Stimulated activated CD4-positive, alpha-beta T cell treated with anti-CD3 and anti-CD28 coated beads, Interleukin-1b, Interleukin-23, amount 100 ng/mL, for 48 hours (primary cell): ENCODE data around the gene TNP2.
"Not testable (repeated sequence)": the region's sequence is repeated elsewhere in the genome, so short reads cannot be mapped to it uniquely, and the experiment has no call there.

ENCODE experiments used
- DNase-seq: peaks from one replicate; pipeline ENCODE4 v3.0.0-alpha.2; 2020

Gene TNP2

GRCh38 chr16:11299865-11300559 is 30.9 kb upstream of the TNP2 start:
- DNase-seq = no peak

- DNase-seq = not testable (repeated sequence)
Measured at GRCh38 chr16:11298950-11299547, 29.9 kb upstream of the TNP2 start.

GRCh38 chr16:11298143-11298900 is 29.2 kb upstream of the TNP2 start:
- DNase-seq = no peak

- peak; percentile 70 for DNase-seq
Measured at GRCh38 chr16:11297492-11298142, 28.5 kb upstream of the TNP2 start.

GRCh38 chr16:11296706-11297491 is 27.8 kb upstream of the TNP2 start:
- no peak for DNase-seq

GRCh38 chr16:11296351-11296705 is 27.2 kb upstream of the TNP2 start:
- no peak for DNase-seq

- no peak for DNase-seq
Measured at GRCh38 chr16:11295672-11296071, 26.5 kb upstream of the TNP2 start.

- no peak for DNase-seq
Measured at GRCh38 chr16:11292076-11292748, 23.1 kb upstream of the TNP2 start.

GRCh38 chr16:11291091-11291703 is 22.1 kb upstream of the TNP2 start:
- DNase-seq = no peak

GRCh38 chr16:11290102-11290893 is 21.2 kb upstream of the TNP2 start:
- no peak for DNase-seq

GRCh38 chr16:11289696-11290095 is 20.6 kb upstream of the TNP2 start:
- DNase-seq = not testable (repeated sequence)

GRCh38 chr16:11289202-11289601 is 20.1 kb upstream of the TNP2 start:
- DNase-seq = no peak

GRCh38 chr16:11285842-11286241 is 16.7 kb upstream of the TNP2 start:
- DNase-seq = no peak

- no peak for DNase-seq
Measured at GRCh38 chr16:11283820-11284248, 14.7 kb upstream of the TNP2 start.

- no peak for DNase-seq
Measured at GRCh38 chr16:11280616-11281522, 11.7 kb upstream of the TNP2 start, which contains the start of gene PRM1. PRM1 (minus strand) TSS chr16:11281330; CDS start chr16:11281238, 92 bp downstream.

GRCh38 chr16:11278681-11279628 is 9.8 kb upstream of the TNP2 start:
- no peak for DNase-seq

- no peak for DNase-seq
Measured at GRCh38 chr16:11277607-11278337, 8.6 kb upstream of the TNP2 start.
